ENCODE measurements around the gene EEFSEC.
A peak's percentile ranks its signal among the peaks of the same experiment; 100 is the strongest.

EEFSEC gene

GRCh38 chr3:128320551-128321340 is 167.5 kb downstream of the EEFSEC start:
- no peak for DNase-seq

- DNase-seq = no peak
Observed at GRCh38 chr3:128321418-128321817, 168.1 kb downstream of the EEFSEC start.

GRCh38 chr3:128322030-128323022 is 169.0 kb downstream of the EEFSEC start:
- DNase-seq = peak; percentile 67

GRCh38 chr3:128323206-128324081 is 170.2 kb downstream of the EEFSEC start:
- DNase-seq = no peak

GRCh38 chr3:128324911-128325592 is 171.8 kb downstream of the EEFSEC start:
- DNase-seq = no peak

- no peak for DNase-seq
Observed at GRCh38 chr3:128326051-128326823, 173.0 kb downstream of the EEFSEC start.

GRCh38 chr3:128327606-128328031 is 174.3 kb downstream of the EEFSEC start:
- no peak for DNase-seq

- no peak for DNase-seq
Observed at GRCh38 chr3:128328546-128329458, 175.5 kb downstream of the EEFSEC start.

GRCh38 chr3:128329491-128330213 is 176.4 kb downstream of the EEFSEC start:
- DNase-seq = no peak

GRCh38 chr3:128330214-128330842 is 177.0 kb downstream of the EEFSEC start:
- no peak for DNase-seq

- DNase-seq = no peak
Observed at GRCh38 chr3:128334086-128334645, 180.9 kb downstream of the EEFSEC start.

- DNase-seq = no peak
Observed at GRCh38 chr3:128334766-128335165, 181.5 kb downstream of the EEFSEC start.

GRCh38 chr3:128335621-128336296 is 182.5 kb downstream of the EEFSEC start:
- DNase-seq = no peak

GRCh38 chr3:128336337-128337156 is 183.3 kb downstream of the EEFSEC start:
- DNase-seq = no peak

GRCh38 chr3:128337305-128337704 is 184.0 kb downstream of the EEFSEC start:
- DNase-seq = no peak

- no peak for DNase-seq
Observed at GRCh38 chr3:128338536-128339330, 185.5 kb downstream of the EEFSEC start.
